HCT116 (cell line): ENCODE results near the gene UXT. TPM values are rescaled to one million over a fixed set of nuclear protein-coding genes. Genes with fewer than 3 reads are reported as not detected.

Source experiments
- ATAC-seq: fragments of 200-7000 bp; cut with Tn5 transposase; 2 replicates; pipeline ENCODE4 v1.9.1; 2020; ENCODE audit warnings: mild to moderate bottlenecking, moderate library complexity
- BruUV-seq: library from RNA; stranded (reverse); fragments of 400-500 nt; replicated peaks from 2 replicates; lab custom pipeline; 2021; lab: Mats Ljungman, UMichigan
- CTCF ChIA-PET: fragments of 300-600 bp; sonication (Branson Sonifier 250); formaldehyde crosslinking; loops from one replicate; lab custom pipeline; 2021; ENCODE audit warnings: antibody characterized with exemption; lab: Charles Lee
- POLR2A ChIA-PET: fragments of 300-600, 350-600 bp; sonication (Branson Sonifier 250); formaldehyde crosslinking; loops from one replicate; lab custom pipeline; 2021; ENCODE audit warnings: antibody characterized with exemption; lab: Charles Lee
- RAD21 ChIA-PET, 2 experiments: fragments of 300-600 bp; sonication (Branson Sonifier 250); formaldehyde crosslinking; loops; one replicate each; lab custom pipeline; 2023; ENCODE audit warnings: low total read pairs in 2 of 2; ENCODE audit not compliant: uncharacterized antibody in 2 of 2, unreplicated experiment in 2 of 2, low non-redundant PET in 1 of 2; lab: Charles Lee
- DNase-seq: peaks from one replicate; pipeline ENCODE4 v3.0.0-alpha.2; 2010; ENCODE audit warnings: low read depth, low spot score
- H2AFZ ChIP-seq: fragments of 200-600 bp; shearing (Covaris generic), sonication (generic); 2 replicates; pipeline ENCODE4 v1.6.1; 2017; ENCODE audit warnings: low read depth, mixed run types, mixed read lengths, antibody characterized with exemption, low read length; ENCODE audit not compliant: poor library complexity, severe bottlenecking
- H3K27ac ChIP-seq: 2 replicates; pipeline ENCODE4 v1.5.1; 2012; ENCODE audit warnings: low read depth, low read length
- H3K27me3 ChIP-seq: fragments of 200-600 bp; sonication (generic); 2 replicates; pipeline ENCODE4 v1.6.1; 2016; ENCODE audit warnings: mixed run types, low read length, mixed read lengths; ENCODE audit not compliant: insufficient read depth
- H3K36me3 ChIP-seq, 2 experiments: fragments of 200-500 bp in 1 of 2; fragments of 200-600 bp in 1 of 2; sonication (Bioruptor generic) in 1 of 2; sonication (generic) in 1 of 2; 2 replicates each; pipeline versions ENCODE4 v1.5.1 to v1.6.1; 2014 to 2016; ENCODE audit warnings: low read length in 2 of 2, inconsistent platforms in 1 of 2, mixed read lengths in 1 of 2, mixed run types in 1 of 2; ENCODE audit not compliant: insufficient read depth in 2 of 2, control insufficient read depth in 1 of 2
- H3K4me1 ChIP-seq, 2 experiments: fragments of 200-600 bp in 1 of 2; sonication (generic) in 1 of 2; 2 replicates each; pipeline versions ENCODE4 v1.5.1 to v1.6.1; 2012 to 2017; ENCODE audit warnings: low read length in 2 of 2, inconsistent platforms in 1 of 2, mild to moderate bottlenecking in 1 of 2, mixed read lengths in 1 of 2, mixed run types in 1 of 2, moderate library complexity in 1 of 2; ENCODE audit not compliant: insufficient read depth in 2 of 2, control insufficient read depth in 1 of 2
- H3K4me2 ChIP-seq: fragments of 200-600 bp; sonication (generic); 2 replicates; pipeline ENCODE4 v1.6.1; 2017; ENCODE audit warnings: mixed run types, low read length, mixed read lengths
- H3K4me3 ChIP-seq, 2 experiments: fragments of 200-600 bp in 1 of 2; sonication (generic) in 1 of 2; replicated peaks in 1 of 2; 2 replicates each; pipeline ENCODE4 v1.5.1; 2011 to 2016; ENCODE audit warnings: low read length in 2 of 2, control low read depth in 1 of 2, low read depth in 1 of 2, mild to moderate bottlenecking in 1 of 2, mixed read lengths in 1 of 2, mixed run types in 1 of 2
- H3K79me2 ChIP-seq: fragments of 200-600 bp; sonication (generic); 2 replicates; pipeline ENCODE4 v1.6.1; 2017; ENCODE audit warnings: mild to moderate bottlenecking, mixed run types, low read length, moderate library complexity, mixed read lengths; ENCODE audit not compliant: insufficient read depth
- H3K9ac ChIP-seq: fragments of 200-600 bp; sonication (generic); 2 replicates; pipeline ENCODE4 v1.6.1; 2016; ENCODE audit warnings: low read length, mixed read lengths
- H3K9me2 ChIP-seq: fragments of 200-600 bp; sonication (generic), shearing (Covaris generic); 2 replicates; pipeline ENCODE4 v1.6.1; 2017; ENCODE audit warnings: mixed run types, mild to moderate bottlenecking, moderate library complexity; ENCODE audit not compliant: insufficient read depth
- H3K9me3 ChIP-seq, 2 experiments: fragments of 200-500 bp in 1 of 2; fragments of 200-600 bp in 1 of 2; sonication (Bioruptor generic) in 1 of 2; sonication (generic) in 1 of 2; 2 replicates each; pipeline ENCODE4 v1.6.1; 2014 to 2017; ENCODE audit warnings: low read length in 2 of 2, mixed read lengths in 2 of 2, inconsistent platforms in 1 of 2, low read depth in 1 of 2, mild to moderate bottlenecking in 1 of 2, mixed run types in 1 of 2, moderate library complexity in 1 of 2; ENCODE audit not compliant: control insufficient read depth in 1 of 2, insufficient read depth in 1 of 2
- H4K20me1 ChIP-seq: fragments of 200-600 bp; sonication (generic), shearing (Covaris generic); 2 replicates; pipeline ENCODE4 v1.6.1; 2017; ENCODE audit warnings: mixed run types, mild to moderate bottlenecking, moderate library complexity; ENCODE audit not compliant: insufficient read depth
- ATF3 ChIP-seq: IDR thresholded peaks from 2 replicates; pipeline ENCODE4 v1.6.1; 2012
- CEBPB ChIP-seq: IDR thresholded peaks from 2 replicates; pipeline ENCODE4 v1.6.1; 2012; ENCODE audit warnings: low read depth
- CTCF ChIP-seq, 3 experiments: fragments of 200-600 bp in 1 of 3; sonication (generic) in 1 of 3; IDR thresholded peaks in 2 of 3; conservative IDR thresholded peaks in 1 of 3; 2 replicates each; pipeline ENCODE4 v1.5.1; 2012 to 2017; ENCODE audit warnings: low read depth in 2 of 3, low read length in 2 of 3, antibody characterized with exemption in 1 of 3, borderline replicate concordance in 1 of 3, control low read depth in 1 of 3, mild to moderate bottlenecking in 1 of 3, mixed read lengths in 1 of 3, mixed run types in 1 of 3, moderate library complexity in 1 of 3; ENCODE audit not compliant: insufficient read depth in 1 of 3
- EGR1 ChIP-seq: IDR thresholded peaks from 2 replicates; pipeline ENCODE4 v1.6.1; 2012; ENCODE audit warnings: low read depth
- ELF1 ChIP-seq: IDR thresholded peaks from 2 replicates; pipeline ENCODE4 v1.6.1; 2012; ENCODE audit warnings: low read depth, borderline replicate concordance
- EZH2 ChIP-seq: fragments of 200-600 bp; sonication (generic); IDR thresholded peaks from 2 replicates; pipeline ENCODE4 v1.6.1; 2017; ENCODE audit warnings: antibody characterized with exemption, mixed run types
- EZH2phosphoT487 ChIP-seq: fragments of 200-600 bp; IDR thresholded peaks from 2 replicates; pipeline ENCODE4 v1.6.1; 2018; ENCODE audit warnings: antibody characterized with exemption, borderline replicate concordance
- JUND ChIP-seq: IDR thresholded peaks from 2 replicates; pipeline ENCODE4 v1.6.1; 2012
- MAX ChIP-seq: IDR thresholded peaks from 2 replicates; pipeline ENCODE4 v1.6.1; 2012
- POLR2A ChIP-seq: IDR thresholded peaks from 2 replicates; pipeline ENCODE4 v1.7.0; 2011; ENCODE audit warnings: borderline replicate concordance; ENCODE audit not compliant: insufficient read depth, insufficient read length; ENCODE audit errors: extremely low read depth
- POLR2AphosphoS5 ChIP-seq: IDR thresholded peaks from 2 replicates; pipeline ENCODE4 v1.6.1; 2011; ENCODE audit warnings: mild to moderate bottlenecking, low read depth, low read length, moderate library complexity
- RAD21 ChIP-seq: IDR thresholded peaks from 2 replicates; pipeline ENCODE4 v1.6.1; 2012; ENCODE audit warnings: low read depth, mild to moderate bottlenecking
- REST ChIP-seq: IDR thresholded peaks from 2 replicates; pipeline ENCODE4 v1.6.1; 2012; ENCODE audit warnings: low read depth
- SIN3A ChIP-seq: IDR thresholded peaks from 2 replicates; pipeline ENCODE4 v1.6.1; 2012; ENCODE audit warnings: low read depth
- SRF ChIP-seq: IDR thresholded peaks from 2 replicates; pipeline ENCODE4 v1.6.1; 2012; ENCODE audit warnings: low read depth
- TCF7L2 ChIP-seq: IDR thresholded peaks from 2 replicates; pipeline ENCODE4 v1.7.0; 2011; ENCODE audit warnings: borderline replicate concordance, inconsistent platforms; ENCODE audit not compliant: insufficient read depth, insufficient read length; ENCODE audit errors: extremely low read depth
- YY1 ChIP-seq: IDR thresholded peaks from 2 replicates; pipeline ENCODE4 v1.6.1; 2011; ENCODE audit warnings: low read length, low read depth, moderate library complexity, mild to moderate bottlenecking; ENCODE audit not compliant: insufficient replicate concordance; ENCODE audit errors: extremely low read depth
- ZFX ChIP-seq: fragments of 450-650 bp; IDR thresholded peaks from 2 replicates; pipeline ENCODE4 v1.6.1; 2017
- ZNF274 ChIP-seq: fragments of 200-500 bp; sonication (Bioruptor generic); IDR thresholded peaks from 2 replicates; pipeline ENCODE4 v1.6.1; 2014; ENCODE audit warnings: mild to moderate bottlenecking, low read depth, low read length, inconsistent platforms
- intact Hi-C: fragments of 100-400 bp; cut with micrococcal nuclease; formaldehyde crosslinking; loops from 2 replicates; pipeline ENCODE4 v1.10.0; 2022
- total RNA-seq: library from RNA; stranded (reverse); gene quantifications from one replicate; pipeline ENCODE4 v1.2.1, GENCODE V29; 2021; ENCODE audit not compliant: unreplicated experiment
- TF ChIP-seq, protein P1 (sequence below): IDR thresholded peaks from 2 replicates; pipeline ENCODE4 v1.6.1; 2011; ENCODE audit warnings: mild to moderate bottlenecking, low read length, moderate library complexity; ENCODE audit not compliant: insufficient replicate concordance; ENCODE audit errors: extremely low read depth

The UXT gene
- total RNA-seq, 1 experiment from 2014 or later = 106 TPM

- DNase-seq (no peak), ATAC-seq (no peak)
- intact Hi-C loops = no loop called here
- Histone ChIP-seq H3K9me3 (no peaks in the 10 kb centered on the region), H3K4me2 (no peak overlapping the region), H3K4me1 (no peaks in the 10 kb centered on the region), H3K9me2 (no peaks in the 10 kb centered on the region), H3K27me3 (no peaks in the 10 kb centered on the region), H4K20me1 (no peaks in the 10 kb centered on the region), H2AFZ (no peak overlapping the region), H3K79me2 (no peaks in the 10 kb centered on the region), H3K27ac (no peak overlapping the region), H3K4me3 (no peak overlapping the region), H3K36me3 (no peaks in the 10 kb centered on the region), H3K9ac (no peak overlapping the region)
- CTCF ChIA-PET = no interaction called here
- no TSS peak for BruUV-seq
- POLR2A ChIA-PET = no interaction called here
- RAD21 ChIA-PET = no interaction called here
- TF ChIP-seq POLR2AphosphoS5 = no peak
- no peak for TF ChIP-seq EGR1
- no peak for TF ChIP-seq SIN3A
- no peak for TF ChIP-seq EZH2
- TF ChIP-seq ZFX = no peak
- no peak for TF ChIP-seq EZH2phosphoT487
- TF ChIP-seq RAD21 = no peak
- TF ChIP-seq ZNF274 = no peak
- no peak for TF ChIP-seq JUND
- no peak for TF ChIP-seq ATF3
- no peak for TF ChIP-seq SRF
- TF ChIP-seq MAX = no peak
- no peak for TF ChIP-seq ELF1
- TF ChIP-seq TCF7L2 = no peak
- no peak for TF ChIP-seq CEBPB
- TF ChIP-seq POLR2A = no peak
- TF ChIP-seq YY1 = no peak
- no peak for TF ChIP-seq CTCF (IDR thresholded peaks at IDR 0.05 in 2 of 3, conservative IDR thresholded peaks at IDR 0.05 in 1 of 3; ENCODE audit: borderline replicate concordance in 1 of 3, insufficient read depth in 1 of 3, low read depth in 2 of 3, low read length in 2 of 3)
- TF ChIP-seq, protein P1, sequence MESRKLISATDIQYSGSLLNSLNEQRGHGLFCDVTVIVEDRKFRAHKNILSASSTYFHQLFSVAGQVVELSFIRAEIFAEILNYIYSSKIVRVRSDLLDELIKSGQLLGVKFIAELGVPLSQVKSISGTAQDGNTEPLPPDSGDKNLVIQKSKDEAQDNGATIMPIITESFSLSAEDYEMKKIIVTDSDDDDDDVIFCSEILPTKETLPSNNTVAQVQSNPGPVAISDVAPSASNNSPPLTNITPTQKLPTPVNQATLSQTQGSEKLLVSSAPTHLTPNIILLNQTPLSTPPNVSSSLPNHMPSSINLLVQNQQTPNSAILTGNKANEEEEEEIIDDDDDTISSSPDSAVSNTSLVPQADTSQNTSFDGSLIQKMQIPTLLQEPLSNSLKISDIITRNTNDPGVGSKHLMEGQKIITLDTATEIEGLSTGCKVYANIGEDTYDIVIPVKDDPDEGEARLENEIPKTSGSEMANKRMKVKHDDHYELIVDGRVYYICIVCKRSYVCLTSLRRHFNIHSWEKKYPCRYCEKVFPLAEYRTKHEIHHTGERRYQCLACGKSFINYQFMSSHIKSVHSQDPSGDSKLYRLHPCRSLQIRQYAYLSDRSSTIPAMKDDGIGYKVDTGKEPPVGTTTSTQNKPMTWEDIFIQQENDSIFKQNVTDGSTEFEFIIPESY = no peak
- no peak for TF ChIP-seq REST
Measured at GRCh38 chrX:47621851-47622250, 37.1 kb downstream of the UXT start.
